Sigmoid colon (tissue), 4 donors: Measurements from ENCODE around the gene ZNF556.

Source experiments
- EP300 ChIP-seq, 4 donors: sonication (generic); formaldehyde crosslinking; IDR thresholded peaks; one replicate each; pipeline ENCODE4 v1.6.1; 2017; ENCODE audit warnings: antibody characterized with exemption in 4 of 4
- POLR2A ChIP-seq, 2 donors: fragments of 450-650 bp; IDR thresholded peaks; one replicate each; pipeline ENCODE4 v1.6.1; 2016; ENCODE audit warnings: antibody characterized with exemption in 2 of 2, mild to moderate bottlenecking in 2 of 2, moderate library complexity in 2 of 2
- POLR2AphosphoS5 ChIP-seq, 4 donors: sonication (generic); formaldehyde crosslinking; IDR thresholded peaks; one replicate each; pipeline ENCODE4 v1.6.1; 2017; ENCODE audit warnings: antibody characterized with exemption in 4 of 4
- TF ChIP-seq, protein P1 (sequence below), 4 experiments: fragments of 450-650 bp in 3 of 4; fragments of 200-600 bp in 1 of 4; IDR thresholded peaks; one replicate each; pipeline ENCODE4 v1.5.1; 2016 to 2019; ENCODE audit warnings: antibody characterized with exemption in 4 of 4, mild to moderate bottlenecking in 3 of 4, moderate library complexity in 2 of 4

DNA sequence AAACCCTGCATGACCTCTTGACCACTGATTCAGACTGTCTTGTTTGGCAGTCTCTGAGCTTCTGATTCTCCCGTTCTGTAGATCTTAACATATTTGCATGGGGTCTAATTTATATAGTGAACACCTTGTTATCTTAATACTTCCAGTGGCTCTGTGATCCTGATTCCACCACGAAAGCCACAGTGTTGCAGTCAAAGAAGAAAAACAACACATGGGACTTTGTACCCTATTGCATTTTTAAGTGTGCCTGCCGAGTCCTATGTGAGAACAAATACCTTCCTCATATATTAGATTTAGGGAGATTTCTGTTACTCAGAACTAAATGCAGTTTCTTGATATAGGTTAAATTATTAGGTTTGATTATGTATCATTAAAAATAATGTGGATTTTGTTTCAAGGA lies 12.3 kb upstream of the ZNF556 start:
- TF ChIP-seq, protein P1, sequence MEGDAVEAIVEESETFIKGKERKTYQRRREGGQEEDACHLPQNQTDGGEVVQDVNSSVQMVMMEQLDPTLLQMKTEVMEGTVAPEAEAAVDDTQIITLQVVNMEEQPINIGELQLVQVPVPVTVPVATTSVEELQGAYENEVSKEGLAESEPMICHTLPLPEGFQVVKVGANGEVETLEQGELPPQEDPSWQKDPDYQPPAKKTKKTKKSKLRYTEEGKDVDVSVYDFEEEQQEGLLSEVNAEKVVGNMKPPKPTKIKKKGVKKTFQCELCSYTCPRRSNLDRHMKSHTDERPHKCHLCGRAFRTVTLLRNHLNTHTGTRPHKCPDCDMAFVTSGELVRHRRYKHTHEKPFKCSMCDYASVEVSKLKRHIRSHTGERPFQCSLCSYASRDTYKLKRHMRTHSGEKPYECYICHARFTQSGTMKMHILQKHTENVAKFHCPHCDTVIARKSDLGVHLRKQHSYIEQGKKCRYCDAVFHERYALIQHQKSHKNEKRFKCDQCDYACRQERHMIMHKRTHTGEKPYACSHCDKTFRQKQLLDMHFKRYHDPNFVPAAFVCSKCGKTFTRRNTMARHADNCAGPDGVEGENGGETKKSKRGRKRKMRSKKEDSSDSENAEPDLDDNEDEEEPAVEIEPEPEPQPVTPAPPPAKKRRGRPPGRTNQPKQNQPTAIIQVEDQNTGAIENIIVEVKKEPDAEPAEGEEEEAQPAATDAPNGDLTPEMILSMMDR (IDR thresholded peaks at IDR 0.05) = no peak
- TF ChIP-seq POLR2A (IDR thresholded peaks at IDR 0.05) = no peak
- no peak for TF ChIP-seq EP300 (IDR thresholded peaks at IDR 0.05)
- TF ChIP-seq POLR2AphosphoS5 (IDR thresholded peaks at IDR 0.05) = no peak
